BJ (cell line): Measurements from ENCODE around the gene SLC44A3. TPM values are rescaled to one million over a fixed set of nuclear protein-coding genes. Genes with fewer than 3 reads are reported as not detected.

Experiments used
- CTCF ChIA-PET: fragments of 350-600 bp; formaldehyde crosslinking; extraction: SDS; loops from one replicate; lab custom pipeline; 2021; ENCODE audit warnings: antibody characterized with exemption, inconsistent platforms; lab: Yijun Ruan, JAX
- POLR2A ChIA-PET: fragments of 300-600 bp; sonication (Branson Sonifier 250); formaldehyde crosslinking; extraction: SDS; loops from one replicate; lab custom pipeline; 2021; ENCODE audit warnings: antibody characterized with exemption; lab: Charles Lee
- DNase-seq: peaks from one replicate; pipeline ENCODE4 v3.0.0-alpha.2; 2011; ENCODE audit warnings: low read depth
- H3K27me3 ChIP-seq: 2 replicates; pipeline ENCODE4 v1.6.0; 2011; ENCODE audit warnings: low read length; ENCODE audit not compliant: control insufficient read depth, insufficient read depth
- H3K36me3 ChIP-seq: 2 replicates; pipeline ENCODE4 v1.5.1; 2011; ENCODE audit warnings: low read length; ENCODE audit not compliant: control insufficient read depth, insufficient read depth
- H3K4me3 ChIP-seq: 2 replicates; pipeline ENCODE4 v1.5.1; 2011; ENCODE audit warnings: low read depth, mild to moderate bottlenecking, control low read depth, low read length
- polyA plus RNA-seq: library from polyadenylated mRNA; depleted of rRNA; stranded (reverse); fragments of >200 nt; gene quantifications from 2 replicates; pipeline ENCODE4 v1.2.3, GENCODE V29; 2011
- TF ChIP-seq, protein P1 (sequence below): IDR thresholded peaks from 2 replicates; pipeline ENCODE4 v1.5.1; 2011; ENCODE audit warnings: low read depth, mild to moderate bottlenecking, control low read depth, inconsistent platforms, low read length, moderate library complexity; ENCODE audit not compliant: insufficient read depth

Gene SLC44A3
- polyA plus RNA-seq, 1 experiment = 1.1 TPM

- Histone ChIP-seq H3K36me3 (no peaks in the 10 kb centered on the region), H3K4me3 (peak overlapping the region; percentile 95), H3K27me3 (no peaks in the 10 kb centered on the region)
- no peak for DNase-seq
- CTCF ChIA-PET = interaction anchor here (0.8 to 4.0 kb wide), 11 partner anchors 33 to 117 kb away, joined by 3 to 17 read pairs (median 4); no protein-coding TSS in a partner anchor
- POLR2A ChIA-PET = interaction anchor here (0.6 to 2.2 kb wide), 4 partner anchors 26 to 604 kb away, joined by 3 to 5 read pairs (median 4); no protein-coding TSS in a partner anchor
- TF ChIP-seq, protein P1, sequence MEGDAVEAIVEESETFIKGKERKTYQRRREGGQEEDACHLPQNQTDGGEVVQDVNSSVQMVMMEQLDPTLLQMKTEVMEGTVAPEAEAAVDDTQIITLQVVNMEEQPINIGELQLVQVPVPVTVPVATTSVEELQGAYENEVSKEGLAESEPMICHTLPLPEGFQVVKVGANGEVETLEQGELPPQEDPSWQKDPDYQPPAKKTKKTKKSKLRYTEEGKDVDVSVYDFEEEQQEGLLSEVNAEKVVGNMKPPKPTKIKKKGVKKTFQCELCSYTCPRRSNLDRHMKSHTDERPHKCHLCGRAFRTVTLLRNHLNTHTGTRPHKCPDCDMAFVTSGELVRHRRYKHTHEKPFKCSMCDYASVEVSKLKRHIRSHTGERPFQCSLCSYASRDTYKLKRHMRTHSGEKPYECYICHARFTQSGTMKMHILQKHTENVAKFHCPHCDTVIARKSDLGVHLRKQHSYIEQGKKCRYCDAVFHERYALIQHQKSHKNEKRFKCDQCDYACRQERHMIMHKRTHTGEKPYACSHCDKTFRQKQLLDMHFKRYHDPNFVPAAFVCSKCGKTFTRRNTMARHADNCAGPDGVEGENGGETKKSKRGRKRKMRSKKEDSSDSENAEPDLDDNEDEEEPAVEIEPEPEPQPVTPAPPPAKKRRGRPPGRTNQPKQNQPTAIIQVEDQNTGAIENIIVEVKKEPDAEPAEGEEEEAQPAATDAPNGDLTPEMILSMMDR = peak; percentile 46
These were observed 106.2 kb downstream of the SLC44A3 start for GRCh38 chr1:94926126-94926914.

DNA sequence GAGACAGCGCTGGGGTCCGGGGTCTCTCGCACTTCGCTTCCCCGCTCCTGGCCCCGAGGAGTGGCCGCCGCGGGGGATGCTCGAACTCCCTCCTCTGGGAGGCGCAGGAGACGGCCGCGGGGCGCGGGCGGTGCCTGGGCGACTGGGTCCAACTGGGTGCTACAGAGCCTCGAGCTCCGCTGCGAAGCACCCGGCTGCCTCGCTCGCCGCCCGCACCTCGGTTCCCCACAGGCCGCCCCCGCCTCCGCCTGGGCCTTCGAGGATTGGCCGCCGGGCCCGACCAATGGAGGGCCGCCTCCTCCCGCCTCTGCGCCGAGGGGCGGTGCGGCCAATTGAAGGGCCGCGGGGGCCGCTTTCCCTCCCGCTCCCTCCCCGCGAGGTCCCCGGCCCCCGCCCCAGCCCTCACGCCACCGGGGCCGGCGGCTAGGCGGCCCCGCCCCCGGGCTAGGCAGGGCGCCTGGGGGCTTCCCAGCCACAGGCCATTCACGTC, 106.8 kb downstream of the SLC44A3 start, which contains the start of gene CNN3:
CNN3 (minus strand) TSS at position 196 of the 490 bp plus-strand sequence. CDS start 216 bp downstream, outside the sequence.
- TF ChIP-seq, protein P1 = no peak
- DNase-seq = peak; percentile 47
- ChIA-PET POLR2A (interaction anchor here (0.6 to 0.9 kb wide), 2 partner anchors 27 to 71 kb away, joined by 3 read pairs; no protein-coding TSS in a partner anchor), CTCF (interaction anchor here (1.0 to 2.5 kb wide), 7 partner anchors 20 to 116 kb away, joined by 3 to 13 read pairs (median 4); no protein-coding TSS in a partner anchor)
- H3K36me3 ChIP-seq = no peaks in the 10 kb centered on the region
- H3K4me3 ChIP-seq = peak within 1 kb of the TSS; percentile 95
- no peaks in the 10 kb centered on the region for H3K27me3 ChIP-seq

DNA sequence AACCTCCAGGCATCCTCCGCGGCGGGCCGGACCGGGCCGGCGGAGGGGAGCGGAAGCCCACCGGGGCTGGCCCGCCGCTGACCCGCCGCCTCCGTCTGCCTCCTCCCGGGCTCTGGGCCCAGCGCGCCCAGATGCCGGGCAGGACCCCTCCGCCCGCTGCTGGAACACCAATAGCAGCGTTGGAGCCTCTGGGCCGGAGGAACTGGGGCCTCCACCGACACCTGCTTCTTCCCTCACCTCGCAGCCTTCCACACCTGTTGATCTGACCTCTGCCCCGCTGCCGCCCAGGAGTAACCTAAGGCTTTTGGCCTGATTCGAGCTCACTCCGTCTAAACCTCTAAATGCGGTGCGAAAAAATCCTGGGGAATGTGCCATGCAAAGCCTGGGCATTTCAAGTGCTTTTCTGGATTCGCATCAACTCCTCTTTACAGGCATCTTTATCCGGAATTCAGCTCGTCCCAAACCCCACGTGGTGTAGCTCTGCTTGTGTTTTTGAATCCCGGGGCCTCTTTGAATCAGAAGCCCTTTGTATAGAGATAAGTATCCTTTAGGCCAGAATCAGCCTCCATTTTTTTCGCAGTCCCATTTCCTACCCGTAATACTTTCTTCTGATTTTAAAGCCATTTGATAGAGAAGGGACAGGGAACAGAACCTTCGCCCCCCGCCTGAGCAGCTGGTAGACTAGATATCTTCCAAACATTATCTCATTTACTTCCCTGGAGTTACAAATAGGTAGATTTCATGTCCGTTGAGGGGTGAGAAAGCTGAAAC, 107.4 kb downstream of the SLC44A3 start:
- DNase-seq = no peak
- Histone ChIP-seq H3K36me3 (no peaks in the 10 kb centered on the region), H3K27me3 (no peaks in the 10 kb centered on the region), H3K4me3 (peak overlapping the region; percentile 48)
- POLR2A ChIA-PET = interaction anchor here (0.9 kb wide), 1 partner anchor 72 kb away, joined by 3 read pairs; no protein-coding TSS in a partner anchor
- CTCF ChIA-PET = interaction anchor here (1.0 to 2.5 kb wide), 7 partner anchors 19 to 116 kb away, joined by 3 to 13 read pairs (median 4); no protein-coding TSS in a partner anchor
- TF ChIP-seq, protein P1 = no peak

DNA sequence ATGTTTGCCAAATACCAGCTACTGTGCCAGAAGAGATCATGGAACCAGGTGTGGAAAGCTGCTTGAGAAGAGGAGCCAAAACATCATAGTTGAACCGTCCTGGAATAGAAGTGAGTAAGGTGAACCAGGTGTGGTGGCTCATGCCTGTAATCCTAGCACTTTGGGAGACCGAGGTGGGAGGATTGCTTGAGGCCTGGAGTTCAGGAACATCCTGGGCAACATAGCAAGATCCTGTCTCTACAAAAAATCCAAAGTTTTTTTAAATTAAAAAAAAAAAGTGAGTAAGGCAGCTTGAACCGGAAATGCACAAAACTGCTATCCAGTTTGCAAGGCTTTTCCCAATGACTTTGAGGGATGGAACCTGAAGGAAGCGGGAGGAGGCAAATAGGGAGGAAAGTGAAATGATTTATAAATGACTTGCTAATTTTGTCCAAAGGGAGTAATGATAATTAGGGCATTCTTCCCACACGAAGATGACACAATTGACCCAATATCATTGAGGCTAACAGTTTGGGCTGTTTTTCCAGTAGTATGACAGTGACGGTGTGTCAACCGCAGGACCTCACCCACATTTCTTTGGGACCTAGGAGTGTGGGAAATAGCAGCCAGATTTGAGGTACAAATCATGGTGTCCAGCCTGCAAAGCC, 108.3 kb downstream of the SLC44A3 start:
- no peak for DNase-seq
- ChIA-PET POLR2A (no interaction called here), CTCF (interaction anchor here (1.4 to 2.5 kb wide), 4 partner anchors 19 to 113 kb away, joined by 3 to 13 read pairs (median 6); no protein-coding TSS in a partner anchor)
- TF ChIP-seq, protein P1 = no peak
- no peak overlapping the region for H3K4me3 ChIP-seq
- H3K27me3 ChIP-seq = no peaks in the 10 kb centered on the region
- H3K36me3 ChIP-seq = no peaks in the 10 kb centered on the region
